Keratinocyte (primary cell): Measurements from ENCODE around the gene NPAS3. TPM values are rescaled to one million over a fixed set of nuclear protein-coding genes. Genes with fewer than 3 reads are reported as not detected.

Experiments
- DNase-seq: peaks from one replicate; pipeline ENCODE4 v3.0.0-alpha.2; 2011; ENCODE audit warnings: low read depth, missing footprints, low spot score
- FAIRE-seq: peaks from 2 replicates; lab custom pipeline; 2011; peaks lifted over from hg19 to GRCh38; lab: Jason Lieb, UNC
- H2AFZ ChIP-seq: 2 replicates; pipeline ENCODE4 v1.6.0; 2012; ENCODE audit warnings: low read length, control low read depth, inconsistent platforms; ENCODE audit not compliant: control insufficient read depth
- H3K27ac ChIP-seq: 2 replicates; pipeline ENCODE4 v1.5.1; 2011; ENCODE audit warnings: low read length; ENCODE audit not compliant: control insufficient read depth, insufficient read depth
- H3K27me3 ChIP-seq: 3 replicates; pipeline ENCODE4 v1.6.0; 2011; ENCODE audit warnings: low read length; ENCODE audit not compliant: control insufficient read depth, insufficient read depth; ENCODE audit errors: extremely low read depth
- H3K36me3 ChIP-seq, 2 experiments: 2 replicates in 1 of 2; 3 replicates in 1 of 2; pipeline ENCODE4 v1.5.1; 2011; ENCODE audit warnings: low read length in 2 of 2, mild to moderate bottlenecking in 1 of 2; ENCODE audit not compliant: control insufficient read depth in 2 of 2, insufficient read depth in 2 of 2; ENCODE audit errors: extremely low read depth in 1 of 2
- H3K4me1 ChIP-seq: 3 replicates; pipeline ENCODE4 v1.5.1; 2011; ENCODE audit warnings: low read length; ENCODE audit not compliant: control insufficient read depth, insufficient read depth; ENCODE audit errors: extremely low read depth
- H3K4me2 ChIP-seq: 3 replicates; pipeline ENCODE4 v1.6.0; 2011; ENCODE audit warnings: low read depth, low read length; ENCODE audit not compliant: control insufficient read depth, insufficient read depth; ENCODE audit errors: extremely low read depth
- H3K4me3 ChIP-seq, 3 experiments: fragments of 200-600 bp in 1 of 3; sonication (generic) in 1 of 3; 2 replicates in 2 of 3; 3 replicates in 1 of 3; pipeline ENCODE4 v1.5.1; 2011 to 2016; ENCODE audit warnings: low read length in 3 of 3, mild to moderate bottlenecking in 3 of 3, control low read depth in 2 of 3, inconsistent platforms in 1 of 3, low read depth in 1 of 3, mixed read lengths in 1 of 3, mixed run types in 1 of 3, moderate library complexity in 1 of 3; ENCODE audit not compliant: control insufficient read depth in 2 of 3, insufficient read depth in 2 of 3; ENCODE audit errors: extremely low read depth in 1 of 3
- H3K79me2 ChIP-seq: 2 replicates; pipeline ENCODE4 v1.6.0; 2012; ENCODE audit warnings: low read length; ENCODE audit not compliant: control insufficient read depth, insufficient read depth
- H3K9ac ChIP-seq: 3 replicates; pipeline ENCODE4 v1.6.0; 2011; ENCODE audit warnings: low read length; ENCODE audit not compliant: control insufficient read depth, insufficient read depth; ENCODE audit errors: extremely low read depth
- H3K9me1 ChIP-seq: 3 replicates; pipeline ENCODE4 v1.6.0; 2011; ENCODE audit warnings: low read length; ENCODE audit not compliant: control insufficient read depth, insufficient read depth; ENCODE audit errors: extremely low read depth
- H3K9me3 ChIP-seq: 2 replicates; pipeline ENCODE4 v1.5.1; 2012; ENCODE audit warnings: low read depth, low read length; ENCODE audit not compliant: control insufficient read depth
- H4K20me1 ChIP-seq: 3 replicates; pipeline ENCODE4 v1.6.0; 2011; ENCODE audit warnings: low read length; ENCODE audit not compliant: control insufficient read depth, insufficient read depth; ENCODE audit errors: extremely low read depth
- CTCF ChIP-seq, 3 experiments: IDR thresholded peaks in 1 of 3; conservative IDR thresholded peaks in 1 of 3; optimal IDR thresholded peaks in 1 of 3; 2 replicates in 2 of 3; 3 replicates in 1 of 3; pipeline versions ENCODE3 to v1.5.1; 2011; ENCODE audit warnings: low read length in 3 of 3, mild to moderate bottlenecking in 3 of 3, moderate library complexity in 2 of 3, control low read depth in 1 of 3, inconsistent platforms in 1 of 3; ENCODE audit not compliant: insufficient read depth in 2 of 3; ENCODE audit errors: extremely low read depth in 1 of 3
- EZH2 ChIP-seq: IDR thresholded peaks from one replicate; pipeline ENCODE4 v1.6.1; 2012; ENCODE audit warnings: inconsistent platforms, mild to moderate bottlenecking, low read length, moderate library complexity
- dilution Hi-C: fragments of 300-500 bp; cut with MboI; formaldehyde crosslinking; loops from one replicate; pipeline ENCODE4 v1.7.0; 2020; ENCODE audit warnings: low sequenced_read_pairs; ENCODE audit not compliant: extremely low pct_ligation_motif_present
- polyA plus RNA-seq, 5 experiments: library from polyadenylated mRNA; depleted of rRNA in 3 of 5; stranded (reverse) in 3 of 5; stranded (forward) in 1 of 5; unstranded in 1 of 5; fragments of >200 nt; gene quantifications; 1 replicate in 1 of 5; 2 replicates in 3 of 5; 3 replicates in 1 of 5; pipeline versions ENCODE4 v1.2.1 to v1.2.3, GENCODE V29; 2011 to 2012; ENCODE audit warnings: missing spikeins in 2 of 5, low read depth in 1 of 5, low replicate concordance in 1 of 5

Gene NPAS3
- polyA plus RNA-seq, 1 donor (not counting 4 experiments of a cell fraction or from before 2014, with no cell fraction given), result 0.07 TPM

- H3K4me1 ChIP-seq, result no peaks in the 10 kb centered on the region
- H2AFZ ChIP-seq, result no peak overlapping the region
- TF ChIP-seq EZH2 (no peak), CTCF (optimal IDR thresholded peaks at IDR 0.05 in 1 of 3, IDR thresholded peaks at IDR 0.05 in 1 of 3, conservative IDR thresholded peaks at IDR 0.05 in 1 of 3; ENCODE audit: extremely low read depth in 1 of 3, insufficient read depth in 2 of 3, low read length in 3 of 3) (no peak)
- no peaks in the 10 kb centered on the region for H3K9me1 ChIP-seq
- no peaks in the 10 kb centered on the region for H3K79me2 ChIP-seq
- dilution Hi-C loops, result no loop called here
- H3K9ac ChIP-seq, result no peak overlapping the region
- FAIRE-seq (no peak), DNase-seq (no peak)
- H3K9me3 ChIP-seq, result no peaks in the 10 kb centered on the region
- H3K4me2 ChIP-seq, result no peak overlapping the region
- H3K27ac ChIP-seq, result no peak overlapping the region
- no peak overlapping the region for H3K4me3 ChIP-seq
- H3K27me3 ChIP-seq, result no peaks in the 10 kb centered on the region
- no peaks in the 10 kb centered on the region for H3K36me3 ChIP-seq
- H4K20me1 ChIP-seq, result no peaks in the 10 kb centered on the region
Measured at GRCh38 chr14:33412450-33412849, 473.8 kb downstream of the NPAS3 start.

GRCh38 chr14:33413381-33413780, 474.7 kb downstream of the NPAS3 start:
- dilution Hi-C loops, result no loop called here
- Histone ChIP-seq H3K4me3 (no peak overlapping the region), H3K4me2 (no peak overlapping the region), H3K27me3 (no peaks in the 10 kb centered on the region), H4K20me1 (no peaks in the 10 kb centered on the region), H3K9me3 (no peaks in the 10 kb centered on the region), H3K36me3 (no peaks in the 10 kb centered on the region), H3K27ac (no peak overlapping the region), H3K9me1 (no peaks in the 10 kb centered on the region), H3K9ac (no peak overlapping the region), H3K79me2 (no peaks in the 10 kb centered on the region), H2AFZ (no peak overlapping the region), H3K4me1 (no peaks in the 10 kb centered on the region)
- TF ChIP-seq EZH2 (no peak), CTCF (optimal IDR thresholded peaks at IDR 0.05 in 1 of 3, IDR thresholded peaks at IDR 0.05 in 1 of 3, conservative IDR thresholded peaks at IDR 0.05 in 1 of 3; ENCODE audit: extremely low read depth in 1 of 3, insufficient read depth in 2 of 3, low read length in 3 of 3) (no peak)
- FAIRE-seq (no peak), DNase-seq (no peak)
